Activated CD4-positive, alpha-beta memory T cell treated with anti-CD3 and anti-CD28 coated beads, Interleukin-2, amount 10 ng/mL, durations not matched to agents 7 days and 5 days (primary cell): ENCODE measurements around the gene PPP1R12A. TPM values are rescaled to one million over a fixed set of nuclear protein-coding genes. Genes with fewer than 3 reads are reported as not detected.

Experiments used
- CTCF ChIA-PET: fragments of 350-600 bp; sonication (Branson Sonifier 250); formaldehyde crosslinking; loops from one replicate; lab custom pipeline; 2021; ENCODE audit warnings: antibody characterized with exemption, inconsistent platforms; lab: Charles Lee
- POLR2A ChIA-PET: fragments of 350-600 bp; sonication (Branson Sonifier 250); formaldehyde crosslinking; loops from one replicate; lab custom pipeline; 2021; ENCODE audit warnings: antibody characterized with exemption; lab: Charles Lee
- DNase-seq: peaks from one replicate; pipeline ENCODE4 v3.0.0-alpha.2; 2020
- H3K27ac Mint-ChIP-seq: one replicate; pipeline ENCODE4 v1.8.0; 2021; ENCODE audit warnings: mild to moderate bottlenecking, mixed read lengths
- H3K27me3 Mint-ChIP-seq: one replicate; pipeline ENCODE4 v1.8.0; 2021; ENCODE audit warnings: mixed read lengths
- H3K36me3 Mint-ChIP-seq: one replicate; pipeline ENCODE4 v1.8.0; 2021; ENCODE audit warnings: low read depth, mixed read lengths
- H3K4me1 Mint-ChIP-seq: one replicate; pipeline ENCODE4 v1.8.0; 2021; ENCODE audit warnings: mixed read lengths
- H3K4me3 Mint-ChIP-seq: one replicate; pipeline ENCODE4 v1.8.0; 2021; ENCODE audit warnings: mild to moderate bottlenecking, mixed read lengths
- H3K9me3 Mint-ChIP-seq: one replicate; pipeline ENCODE4 v1.8.0; 2021; ENCODE audit warnings: mixed read lengths
- total RNA-seq, 2 experiments: library from RNA; stranded (reverse); gene quantifications; one replicate each; pipeline ENCODE4 v1.2.3, GENCODE V29; 2021

Gene PPP1R12A
- total RNA-seq, 2 experiments from 2014 or later = 114 to 115 TPM

- H3K4me1 Mint-ChIP-seq = no peaks in the 10 kb centered on the region
- no peaks in the 10 kb centered on the region for H3K9me3 Mint-ChIP-seq
- DNase-seq = no peak
- H3K27me3 Mint-ChIP-seq = peaks cover 2% of the 10 kb centered on the region
- POLR2A ChIA-PET = no interaction called here
- H3K27ac Mint-ChIP-seq = no peak overlapping the region
- H3K4me3 Mint-ChIP-seq = no peak overlapping the region
- CTCF ChIA-PET = no interaction called here
- peaks cover 2% of the 10 kb centered on the region for H3K36me3 Mint-ChIP-seq
These were observed 168.0 kb downstream of the PPP1R12A start for GRCh38 chr12:79766705-79767464.

GRCh38 chr12:79765157-79765556 lies 169.7 kb downstream of the PPP1R12A start:
- POLR2A ChIA-PET = no interaction called here

GRCh38 chr12:79764641-79765040 lies 170.3 kb downstream of the PPP1R12A start:
- no peaks in the 10 kb centered on the region for H3K4me1 Mint-ChIP-seq
- no peak overlapping the region for H3K4me3 Mint-ChIP-seq
- no peaks in the 10 kb centered on the region for H3K36me3 Mint-ChIP-seq
- no peak for DNase-seq
- CTCF ChIA-PET = no interaction called here
- no peak overlapping the region for H3K27ac Mint-ChIP-seq
- H3K27me3 Mint-ChIP-seq = peaks cover 2% of the 10 kb centered on the region
- H3K9me3 Mint-ChIP-seq = no peaks in the 10 kb centered on the region
- POLR2A ChIA-PET = no interaction called here

More at GRCh38 chr12:79765157-79765556, 169.7 kb downstream of the PPP1R12A start:
- Mint-ChIP-seq H3K4me3 (no peak overlapping the region), H3K27ac (no peak overlapping the region), H3K36me3 (no peaks in the 10 kb centered on the region), H3K27me3 (peaks cover 2% of the 10 kb centered on the region), H3K9me3 (no peaks in the 10 kb centered on the region), H3K4me1 (no peaks in the 10 kb centered on the region)
- CTCF ChIA-PET = no interaction called here
- DNase-seq = no peak

GRCh38 chr12:79763766-79764452 lies 171.0 kb downstream of the PPP1R12A start:
- DNase-seq = no peak
- Mint-ChIP-seq H3K4me3 (no peak overlapping the region), H3K36me3 (no peaks in the 10 kb centered on the region), H3K27me3 (peaks cover 2% of the 10 kb centered on the region), H3K9me3 (no peaks in the 10 kb centered on the region), H3K27ac (no peak overlapping the region), H3K4me1 (no peaks in the 10 kb centered on the region)
- ChIA-PET POLR2A (no interaction called here), CTCF (no interaction called here)

- Mint-ChIP-seq H3K4me1 (no peaks in the 10 kb centered on the region), H3K27ac (no peak overlapping the region), H3K27me3 (peaks cover 2% of the 10 kb centered on the region), H3K36me3 (no peaks in the 10 kb centered on the region), H3K9me3 (peaks cover 5% of the 10 kb centered on the region), H3K4me3 (no peak overlapping the region)
- ChIA-PET POLR2A (no interaction called here), CTCF (no interaction called here)
- DNase-seq = no peak
These were observed 173.6 kb downstream of the PPP1R12A start for GRCh38 chr12:79761341-79761740.

GRCh38 chr12:79747274-79747673 lies 187.6 kb downstream of the PPP1R12A start:
- Mint-ChIP-seq H3K9me3 (no peaks in the 10 kb centered on the region), H3K36me3 (no peaks in the 10 kb centered on the region), H3K27me3 (peaks cover 4% of the 10 kb centered on the region), H3K4me3 (no peak overlapping the region), H3K4me1 (no peaks in the 10 kb centered on the region), H3K27ac (no peak overlapping the region)
- CTCF ChIA-PET = no interaction called here
- POLR2A ChIA-PET = no interaction called here
- DNase-seq = no peak

- Mint-ChIP-seq H3K36me3 (no peaks in the 10 kb centered on the region), H3K27ac (no peak overlapping the region), H3K4me3 (no peak overlapping the region), H3K4me1 (no peaks in the 10 kb centered on the region), H3K27me3 (peaks cover 9% of the 10 kb centered on the region), H3K9me3 (no peaks in the 10 kb centered on the region)
- CTCF ChIA-PET = interaction anchor here (0.6 kb wide), 2 partner anchors 27 to 92 kb away, joined by 3 read pairs; no protein-coding TSS in a partner anchor
- POLR2A ChIA-PET = no interaction called here
- DNase-seq = no peak
These were observed 196.8 kb downstream of the PPP1R12A start for GRCh38 chr12:79737875-79738718.

GRCh38 chr12:79732638-79733037 lies 202.3 kb downstream of the PPP1R12A start:
- CTCF ChIA-PET = no interaction called here
- no peak overlapping the region for H3K27ac Mint-ChIP-seq

GRCh38 chr12:79725987-79726386 lies 208.9 kb downstream of the PPP1R12A start:
- CTCF ChIA-PET = no interaction called here
- Mint-ChIP-seq H3K27ac (no peak overlapping the region), H3K4me1 (no peaks in the 10 kb centered on the region), H3K9me3 (no peaks in the 10 kb centered on the region), H3K27me3 (peaks cover 15% of the 10 kb centered on the region), H3K4me3 (no peak overlapping the region), H3K36me3 (no peaks in the 10 kb centered on the region)
- no peak for DNase-seq
- POLR2A ChIA-PET = no interaction called here

More at GRCh38 chr12:79732638-79733037, 202.3 kb downstream of the PPP1R12A start:
- H3K4me3 Mint-ChIP-seq = no peak overlapping the region
- H3K27me3 Mint-ChIP-seq = peaks cover 25% of the 10 kb centered on the region
- H3K9me3 Mint-ChIP-seq = no peaks in the 10 kb centered on the region
- POLR2A ChIA-PET = no interaction called here
- DNase-seq = no peak
- no peaks in the 10 kb centered on the region for H3K36me3 Mint-ChIP-seq
- H3K4me1 Mint-ChIP-seq = no peaks in the 10 kb centered on the region

Other genes starting within 250 kb of the PPP1R12A start
- 1 to 10 TPM; 1.0 to 3.3 TPM for gene PAWR, start 244.1 kb downstream of the PPP1R12A start, total RNA-seq
- not detected for gene OTOGL, start 164.4 kb upstream of the PPP1R12A start, total RNA-seq